ENCODE results near the gene CKAP2L. TPM values are rescaled to one million over a fixed set of nuclear protein-coding genes. Genes with fewer than 3 reads are reported as not detected.

CKAP2L gene
- polyA plus RNA-seq, 3 donors from 2014 or later = 0.08 to 0.91 TPM; not detected in 1

GRCh38 chr2:112737542-112738232 lies 26.7 kb downstream of the CKAP2L start:
- H3K36me3 Mint-ChIP-seq = no peaks in the 10 kb centered on the region

GRCh38 chr2:112733871-112734270 lies 30.5 kb downstream of the CKAP2L start:
- no peak for DNase-seq
- H3K4me1 Mint-ChIP-seq = no peaks in the 10 kb centered on the region
- no peaks in the 10 kb centered on the region for H3K27me3 Mint-ChIP-seq (ENCODE audit: low read depth in 3 of 3)
- no peak overlapping the region for H3K4me3 Mint-ChIP-seq
- H3K36me3 Mint-ChIP-seq = no peaks in the 10 kb centered on the region
- H3K9me3 Mint-ChIP-seq = no peaks in the 10 kb centered on the region
- no peak overlapping the region for H3K27ac Mint-ChIP-seq

More at GRCh38 chr2:112737542-112738232, 26.7 kb downstream of the CKAP2L start:
- no peaks in the 10 kb centered on the region for H3K9me3 Mint-ChIP-seq
- no peaks in the 10 kb centered on the region for H3K4me1 Mint-ChIP-seq
- DNase-seq = no peak
- no peak overlapping the region for H3K4me3 Mint-ChIP-seq
- no peaks in the 10 kb centered on the region for H3K27me3 Mint-ChIP-seq (ENCODE audit: low read depth in 3 of 3)
- H3K27ac Mint-ChIP-seq = no peak overlapping the region

- Mint-ChIP-seq H3K4me1 (no peaks in the 10 kb centered on the region), H3K36me3 (no peaks in the 10 kb centered on the region), H3K4me3 (no peak overlapping the region), H3K9me3 (no peaks in the 10 kb centered on the region), H3K27me3 (ENCODE audit: low read depth in 3 of 3) (no peaks in the 10 kb centered on the region), H3K27ac (no peak overlapping the region)
- DNase-seq = no peak
Observed at GRCh38 chr2:112733456-112733855, 31.0 kb downstream of the CKAP2L start.

- DNase-seq = no peak
- Mint-ChIP-seq H3K27ac (no peak overlapping the region), H3K9me3 (no peaks in the 10 kb centered on the region), H3K36me3 (no peaks in the 10 kb centered on the region), H3K4me1 (peaks cover 4 to 5% of the 10 kb centered on the region in 2 donors), H3K27me3 (ENCODE audit: low read depth in 3 of 3) (peaks cover 0 to 2% (median 0%) of the 10 kb centered on the region in 3 donors), H3K4me3 (no peak overlapping the region)
Observed at GRCh38 chr2:112731479-112731878, 32.9 kb downstream of the CKAP2L start.

GRCh38 chr2:112730791-112731190 lies 33.6 kb downstream of the CKAP2L start:
- Mint-ChIP-seq H3K27ac (no peak overlapping the region), H3K4me1 (peaks cover 5 to 7% of the 10 kb centered on the region in 2 donors)
- no peak for DNase-seq

DNA sequence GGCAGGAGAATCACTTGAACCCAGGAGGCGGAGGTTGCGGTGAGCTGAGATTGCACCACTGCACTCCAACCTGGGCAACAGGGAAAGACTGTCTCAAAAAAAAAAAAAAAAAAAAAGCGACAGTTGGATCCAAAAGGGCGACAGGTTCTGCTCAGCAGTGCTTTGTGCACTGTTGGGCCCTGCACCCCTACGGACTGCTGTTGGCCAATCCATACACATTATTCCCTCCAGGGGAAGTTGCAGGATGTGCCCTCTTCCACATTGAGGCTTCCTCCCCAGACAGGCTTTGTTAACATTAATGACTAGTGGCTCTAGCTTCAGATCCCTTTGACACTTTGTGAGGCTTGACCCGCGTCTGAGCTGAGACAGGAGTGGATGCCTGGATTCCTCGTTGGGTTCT lies 34.2 kb downstream of the CKAP2L start:
- Mint-ChIP-seq H3K9me3 (no peaks in the 10 kb centered on the region), H3K4me3 (no peak overlapping the region), H3K27me3 (ENCODE audit: low read depth in 3 of 3) (peaks cover 0 to 2% (median 0%) of the 10 kb centered on the region in 3 donors), H3K27ac (peak overlapping the region in 1 of 6 donors; percentile 40), H3K4me1 (peaks cover 5 to 7% of the 10 kb centered on the region in 2 donors), H3K36me3 (no peaks in the 10 kb centered on the region)
- DNase-seq = no peak

More at GRCh38 chr2:112730791-112731190, 33.6 kb downstream of the CKAP2L start:
- Mint-ChIP-seq H3K36me3 (no peaks in the 10 kb centered on the region), H3K4me3 (no peak overlapping the region), H3K27me3 (ENCODE audit: low read depth in 3 of 3) (peaks cover 0 to 2% (median 0%) of the 10 kb centered on the region in 3 donors), H3K9me3 (no peaks in the 10 kb centered on the region)

GRCh38 chr2:112728378-112729175 lies 35.8 kb downstream of the CKAP2L start:
- Mint-ChIP-seq H3K27ac (no peak overlapping the region), H3K9me3 (no peaks in the 10 kb centered on the region), H3K4me1 (peaks cover 5 to 7% of the 10 kb centered on the region in 2 donors), H3K27me3 (ENCODE audit: low read depth in 3 of 3) (peaks cover 0 to 2% (median 1%) of the 10 kb centered on the region in 3 donors), H3K36me3 (no peaks in the 10 kb centered on the region), H3K4me3 (no peak overlapping the region)
- no peak for DNase-seq

DNA sequence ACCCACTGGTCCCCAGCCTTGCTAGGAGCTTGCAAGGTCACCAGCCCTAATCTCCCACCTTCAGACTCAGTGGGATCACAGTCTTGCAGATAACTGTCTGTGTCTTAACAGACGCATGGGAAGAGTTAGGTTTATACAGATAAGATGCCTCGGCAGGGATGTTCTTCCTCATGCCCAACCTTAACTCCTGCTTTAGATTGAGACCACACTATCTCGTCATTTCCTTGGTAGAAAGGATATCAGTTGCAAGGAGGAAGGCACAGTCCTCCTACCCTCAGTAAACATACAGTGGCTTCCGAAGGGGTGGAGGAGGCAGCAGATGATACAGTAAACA lies 36.4 kb downstream of the CKAP2L start:
- Mint-ChIP-seq H3K27me3 (ENCODE audit: low read depth in 3 of 3) (peaks cover 0 to 2% (median 1%) of the 10 kb centered on the region in 3 donors), H3K27ac (no peak overlapping the region), H3K9me3 (no peaks in the 10 kb centered on the region), H3K36me3 (no peaks in the 10 kb centered on the region), H3K4me3 (no peak overlapping the region), H3K4me1 (peaks cover 5 to 7% of the 10 kb centered on the region in 2 donors)
- DNase-seq = no peak

GRCh38 chr2:112727276-112728028 lies 37.0 kb downstream of the CKAP2L start:
- DNase-seq = no peak
- peaks cover 5 to 7% of the 10 kb centered on the region in 2 donors for H3K4me1 Mint-ChIP-seq
- H3K36me3 Mint-ChIP-seq = no peaks in the 10 kb centered on the region
- peak overlapping the region in 1 of 6 donors; percentile 1 for H3K27ac Mint-ChIP-seq
- peaks cover 0 to 2% (median 1%) of the 10 kb centered on the region in 3 donors for H3K27me3 Mint-ChIP-seq (ENCODE audit: low read depth in 3 of 3)
- H3K4me3 Mint-ChIP-seq = no peak overlapping the region
- H3K9me3 Mint-ChIP-seq = no peaks in the 10 kb centered on the region

DNA sequence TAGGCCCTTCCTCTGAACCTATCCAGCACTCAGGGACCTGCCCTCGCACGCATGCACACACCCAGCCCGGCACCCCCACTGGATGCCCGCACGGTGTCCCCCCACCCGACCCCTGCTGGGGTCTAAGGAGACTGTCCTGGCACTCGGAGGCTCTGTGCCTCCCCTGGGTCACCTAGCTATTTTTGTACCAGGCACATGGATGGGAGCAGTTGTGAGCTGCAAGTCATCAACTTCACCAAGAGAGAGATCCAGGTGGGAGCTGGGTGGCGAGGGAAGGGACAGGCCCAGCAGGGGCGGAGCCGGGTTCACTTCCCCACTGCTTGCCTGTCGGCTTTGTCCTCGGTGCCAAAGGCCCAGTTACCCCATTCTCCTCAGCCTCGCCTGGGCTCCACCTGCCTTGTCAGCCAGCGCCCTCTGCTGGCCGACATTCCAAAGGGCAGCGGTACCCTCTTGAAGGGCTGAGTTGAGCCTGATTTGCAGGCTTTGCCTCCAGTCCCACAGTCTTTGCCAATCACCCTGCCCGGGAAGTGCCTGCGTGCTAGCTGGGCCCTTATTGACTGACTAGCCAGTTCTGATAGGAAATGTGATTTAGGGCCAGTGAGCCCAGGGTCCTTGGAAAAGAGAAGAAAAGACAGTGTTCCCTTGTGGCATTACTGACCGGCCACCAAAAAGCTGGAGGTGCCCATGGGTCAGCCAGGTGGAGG lies 37.8 kb downstream of the CKAP2L start:
- H3K4me1 Mint-ChIP-seq = peaks cover 5 to 7% of the 10 kb centered on the region in 2 donors
- peak overlapping the region in 3 of 6 donors; percentile 1 to 56 (median 55) for H3K27ac Mint-ChIP-seq
- H3K36me3 Mint-ChIP-seq = no peaks in the 10 kb centered on the region
- no peak overlapping the region for H3K4me3 Mint-ChIP-seq
- peak; percentile 80 to 87 (median 83) for DNase-seq
- H3K27me3 Mint-ChIP-seq (ENCODE audit: low read depth in 3 of 3) = peaks cover 0 to 2% (median 1%) of the 10 kb centered on the region in 3 donors
- no peaks in the 10 kb centered on the region for H3K9me3 Mint-ChIP-seq

GRCh38 chr2:112725545-112726457 lies 38.6 kb downstream of the CKAP2L start:
- Mint-ChIP-seq H3K27ac (peak overlapping the region in 1 of 6 donors; percentile 23), H3K27me3 (ENCODE audit: low read depth in 3 of 3) (peaks cover 0 to 2% (median 1%) of the 10 kb centered on the region in 3 donors), H3K9me3 (no peaks in the 10 kb centered on the region), H3K4me1 (peaks cover 5 to 7% of the 10 kb centered on the region in 2 donors), H3K36me3 (no peaks in the 10 kb centered on the region), H3K4me3 (no peak overlapping the region)
- DNase-seq = no peak

GRCh38 chr2:112724591-112725525 lies 39.6 kb downstream of the CKAP2L start:
- no peak overlapping the region for H3K4me3 Mint-ChIP-seq
- H3K9me3 Mint-ChIP-seq = no peaks in the 10 kb centered on the region
- no peak for DNase-seq
- H3K36me3 Mint-ChIP-seq = no peaks in the 10 kb centered on the region
- no peak overlapping the region for H3K27ac Mint-ChIP-seq
- H3K27me3 Mint-ChIP-seq (ENCODE audit: low read depth in 3 of 3) = peaks cover 0 to 2% (median 1%) of the 10 kb centered on the region in 3 donors
- peaks cover 5 to 7% of the 10 kb centered on the region in 2 donors for H3K4me1 Mint-ChIP-seq
